Measurements from ENCODE around the gene CCDC12.

Gene CCDC12

GRCh38 chr3:46955157-46955556, 21.4 kb downstream of the CCDC12 start:
- FAIRE-seq, result no peak

- FAIRE-seq, result no peak
These were observed 22.4 kb downstream of the CCDC12 start for GRCh38 chr3:46954178-46954577.

- no peak for FAIRE-seq
These were observed 23.1 kb downstream of the CCDC12 start for GRCh38 chr3:46953234-46954010.

GRCh38 chr3:46952813-46953212, 23.7 kb downstream of the CCDC12 start:
- no peak for FAIRE-seq

GRCh38 chr3:46950650-46951241, 25.8 kb downstream of the CCDC12 start:
- FAIRE-seq, result no peak

- no peak for FAIRE-seq
These were observed 26.4 kb downstream of the CCDC12 start for GRCh38 chr3:46950177-46950576.

GRCh38 chr3:46948830-46949671, 27.5 kb downstream of the CCDC12 start:
- no peak for FAIRE-seq

- no peak for FAIRE-seq
These were observed 28.4 kb downstream of the CCDC12 start for GRCh38 chr3:46947981-46948791.

GRCh38 chr3:46947546-46947901, 29.0 kb downstream of the CCDC12 start:
- FAIRE-seq, result no peak

- FAIRE-seq, result no peak
These were observed 29.5 kb downstream of the CCDC12 start for GRCh38 chr3:46946856-46947545.

GRCh38 chr3:46946416-46946815, 30.1 kb downstream of the CCDC12 start:
- FAIRE-seq, result no peak

GRCh38 chr3:46944191-46944590, 32.4 kb downstream of the CCDC12 start:
- FAIRE-seq, result no peak

- no peak for FAIRE-seq
These were observed 33.0 kb downstream of the CCDC12 start for GRCh38 chr3:46943237-46944187.

- FAIRE-seq, result no peak
These were observed 33.9 kb downstream of the CCDC12 start for GRCh38 chr3:46942481-46943236.

GRCh38 chr3:46942076-46942475, 34.5 kb downstream of the CCDC12 start:
- no peak for FAIRE-seq

GRCh38 chr3:46939578-46940445, 36.7 kb downstream of the CCDC12 start:
- no peak for FAIRE-seq

GRCh38 chr3:46938118-46938517, 38.4 kb downstream of the CCDC12 start:
- FAIRE-seq, result no peak

- no peak for FAIRE-seq
These were observed 39.8 kb downstream of the CCDC12 start for GRCh38 chr3:46936733-46937250.

- FAIRE-seq, result no peak
These were observed 40.5 kb downstream of the CCDC12 start for GRCh38 chr3:46935989-46936558.

Measured in colon (tissue), 2 donors.